ENCODE results near the gene ZMIZ1.

- TF ChIP-seq EGR1 (IDR thresholded peaks at IDR 0.05; ENCODE audit: low read depth in 2 of 2), result no peak
- TF ChIP-seq CTCF (IDR thresholded peaks at IDR 0.05; ENCODE audit: low read depth, low read length, missing input control), result no peak
- no peak for TF ChIP-seq MAX (IDR thresholded peaks at IDR 0.05)
- TF ChIP-seq REST (IDR thresholded peaks at IDR 0.05), result no peak
- TF ChIP-seq RAD21 (IDR thresholded peaks at IDR 0.05), result no peak
- no peak for TF ChIP-seq ZBTB33 (IDR thresholded peaks at IDR 0.05)
- TF ChIP-seq GABPA (IDR thresholded peaks at IDR 0.05 in 1 of 2, conservative IDR thresholded peaks at IDR 0.05 in 1 of 2), result no peak
Observed at GRCh38 chr10:79107736-79108264, 39.0 kb downstream of the ZMIZ1 start.
